ENCODE data around the gene KHDRBS2.

- TF ChIP-seq EZH2 (IDR thresholded peaks at IDR 0.05; ENCODE audit: borderline replicate concordance, insufficient read depth, low read depth, low read length, poor library complexity, severe bottlenecking) (no peak), CTCF (IDR thresholded peaks at IDR 0.05) (no peak)
Measured at GRCh38 chr6:61901748-61902147, 384.3 kb downstream of the KHDRBS2 start.
